Epithelial cell of proximal tubule (primary cell): ENCODE results near the gene KRTAP12-3. TPM values are rescaled to one million over a fixed set of nuclear protein-coding genes. Genes with fewer than 3 reads are reported as not detected.
"Not testable (repeated sequence)": the region's sequence is repeated elsewhere in the genome, so short reads cannot be mapped to it uniquely, and the experiment has no call there.

Experiments used
- DNase-seq: peaks from one replicate; pipeline ENCODE4 v3.0.0-alpha.2; 2011; ENCODE audit warnings: low read depth
- H3K4me3 ChIP-seq: 2 replicates; pipeline ENCODE4 v1.5.1; 2011; ENCODE audit warnings: low read depth, mild to moderate bottlenecking, low read length
- CTCF ChIP-seq: conservative IDR thresholded peaks from 2 replicates; pipeline ENCODE4 v1.5.1; 2012; ENCODE audit warnings: low read depth, mild to moderate bottlenecking, low read length
- total RNA-seq: library from RNA; depleted of rRNA; stranded (reverse); fragments of >200 nt; gene quantifications from 2 replicates; pipeline ENCODE4 v1.2.3, GENCODE V29; 2015

The KRTAP12-3 gene
- total RNA-seq, 1 donor from 2014 or later: not detected

- no peak for TF ChIP-seq CTCF
- DNase-seq: no peak
- no peak overlapping the region for H3K4me3 ChIP-seq
These were observed 28.9 kb upstream of the KRTAP12-3 start for GRCh38 chr21:44628707-44629391.

- no peak for DNase-seq
- no peak overlapping the region for H3K4me3 ChIP-seq
- TF ChIP-seq CTCF: no peak
These were observed 27.3 kb upstream of the KRTAP12-3 start for GRCh38 chr21:44630440-44630839.

- TF ChIP-seq CTCF: no peak
- no peak for DNase-seq
- no peak overlapping the region for H3K4me3 ChIP-seq
These were observed 25.7 kb upstream of the KRTAP12-3 start for GRCh38 chr21:44632067-44632466.

GRCh38 chr21:44636209-44637017, 21.3 kb upstream of the KRTAP12-3 start:
- TF ChIP-seq CTCF: no peak
- DNase-seq: no peak
- H3K4me3 ChIP-seq: no peak overlapping the region

GRCh38 chr21:44637018-44637850, 20.5 kb upstream of the KRTAP12-3 start, which contains the start of gene KRTAP10-10:
Gene KRTAP10-10, plus strand, starts transcription at chr21:44637356. Its CDS starts 62 bp downstream, at chr21:44637418.
- no peak for DNase-seq
- TF ChIP-seq CTCF: no peak
- no peak within 1 kb of the TSS for H3K4me3 ChIP-seq

GRCh38 chr21:44637851-44638348, 19.8 kb upstream of the KRTAP12-3 start:
- not testable (repeated sequence) for DNase-seq, H3K4me3 ChIP-seq

GRCh38 chr21:44638506-44639330, 19.0 kb upstream of the KRTAP12-3 start:
- not testable (repeated sequence) for H3K4me3 ChIP-seq, DNase-seq
